Neuronal stem cell (in vitro differentiated cells): ENCODE measurements around the gene CD84.
"Not testable (repeated sequence)": the region's sequence is repeated elsewhere in the genome, so short reads cannot be mapped to it uniquely, and the experiment has no call there.

ENCODE experiments used
- DNase-seq: peaks from one replicate; pipeline ENCODE4 v3.0.0-alpha.2; 2013; ENCODE audit warnings: low spot score
- H2AFZ ChIP-seq: one replicate; pipeline ENCODE4 v1.6.1; 2013; ENCODE audit warnings: mild to moderate bottlenecking, low read length, inconsistent platforms
- H2AK5ac ChIP-seq: 2 replicates; pipeline ENCODE4 v1.6.1; 2013; ENCODE audit warnings: low read depth, mild to moderate bottlenecking, inconsistent platforms, low read length, moderate library complexity, mixed read lengths
- H2BK120ac ChIP-seq: 2 replicates; pipeline ENCODE4 v1.6.1; 2013; ENCODE audit warnings: low read depth, mild to moderate bottlenecking, inconsistent platforms, low read length, moderate library complexity, mixed read lengths
- H2BK12ac ChIP-seq: one replicate; pipeline ENCODE4 v1.6.1; 2013; ENCODE audit warnings: low read length, inconsistent platforms
- H2BK15ac ChIP-seq: 2 replicates; pipeline ENCODE4 v1.6.1; 2013; ENCODE audit warnings: mild to moderate bottlenecking, low read length, inconsistent platforms, mixed read lengths
- H2BK5ac ChIP-seq: one replicate; pipeline ENCODE4 v1.6.1; 2013; ENCODE audit warnings: inconsistent platforms, mild to moderate bottlenecking, low read length, moderate library complexity
- H3K14ac ChIP-seq: one replicate; pipeline ENCODE4 v1.6.1; 2013; ENCODE audit warnings: low read length, inconsistent platforms
- H3K18ac ChIP-seq: 2 replicates; pipeline ENCODE4 v1.6.1; 2013; ENCODE audit warnings: low read length, inconsistent platforms
- H3K23ac ChIP-seq: 2 replicates; pipeline ENCODE4 v1.6.1; 2013; ENCODE audit warnings: low read depth, mild to moderate bottlenecking, mixed read lengths, low read length, inconsistent platforms; ENCODE audit not compliant: poor library complexity
- H3K27ac ChIP-seq: replicated peaks from 3 replicates; pipeline ENCODE4 v1.5.1; 2013; ENCODE audit warnings: low read length, inconsistent platforms
- H3K27me3 ChIP-seq, 3 experiments: 2 replicates each; pipeline ENCODE4 v1.6.1; 2013; ENCODE audit warnings: low read length in 3 of 3, mild to moderate bottlenecking in 2 of 3, inconsistent platforms in 1 of 3, low read depth in 1 of 3, mixed read lengths in 1 of 3, moderate library complexity in 1 of 3; ENCODE audit not compliant: control insufficient read depth in 3 of 3, insufficient read depth in 3 of 3
- H3K36me3 ChIP-seq, 2 donors: replicated peaks in 1 of 2; 2 replicates each; pipeline ENCODE4 v1.6.1; 2013; ENCODE audit warnings: low read length in 2 of 2; ENCODE audit not compliant: control insufficient read depth in 2 of 2, insufficient read depth in 2 of 2
- H3K4ac ChIP-seq: 2 replicates; pipeline ENCODE4 v1.6.1; 2013; ENCODE audit warnings: inconsistent platforms, mild to moderate bottlenecking, low read length, moderate library complexity
- H3K4me1 ChIP-seq, 2 donors: 1 replicate in 1 of 2; 2 replicates in 1 of 2; pipeline ENCODE4 v1.6.1; 2013; ENCODE audit warnings: low read length in 2 of 2, low read depth in 1 of 2; ENCODE audit not compliant: control insufficient read depth in 2 of 2, insufficient read depth in 1 of 2
- H3K4me2 ChIP-seq: one replicate; pipeline ENCODE4 v1.6.1; 2013; ENCODE audit warnings: mild to moderate bottlenecking, low read length, inconsistent platforms; ENCODE audit not compliant: insufficient read depth, poor library complexity, severe bottlenecking
- H3K4me3 ChIP-seq, 2 donors: 2 replicates each; pipeline ENCODE4 v1.5.1; 2013; ENCODE audit warnings: low read length in 2 of 2, mild to moderate bottlenecking in 2 of 2, inconsistent platforms in 1 of 2, moderate library complexity in 1 of 2
- H3K79me1 ChIP-seq: one replicate; pipeline ENCODE4 v1.6.1; 2013; ENCODE audit warnings: low read depth, mild to moderate bottlenecking, inconsistent platforms, low read length, moderate library complexity
- H3K9ac ChIP-seq: one replicate; pipeline ENCODE4 v1.6.1; 2013; ENCODE audit warnings: mild to moderate bottlenecking, low read depth, low read length, inconsistent platforms; ENCODE audit not compliant: poor library complexity
- H3K9me3 ChIP-seq, 2 donors: replicated peaks in 1 of 2; 2 replicates each; pipeline versions ENCODE3 to v1.6.1; 2013; ENCODE audit warnings: low read length in 2 of 2, mild to moderate bottlenecking in 2 of 2, inconsistent platforms in 1 of 2, low read depth in 1 of 2, mixed read lengths in 1 of 2, moderate library complexity in 1 of 2; ENCODE audit not compliant: control insufficient read depth in 2 of 2, insufficient read depth in 1 of 2
- H4K8ac ChIP-seq: one replicate; pipeline ENCODE4 v1.6.1; 2013; ENCODE audit warnings: low read depth, mild to moderate bottlenecking, inconsistent platforms, low read length, moderate library complexity
- H4K91ac ChIP-seq: one replicate; pipeline ENCODE4 v1.6.1; 2013; ENCODE audit warnings: low read length, low read depth, mild to moderate bottlenecking, inconsistent platforms; ENCODE audit not compliant: poor library complexity
- WGBS, 2 donors: extraction: QIAGEN DNeasy Blood & Tissue Kit; methylation state at CpG; one replicate each; pipeline ENCODE4 v1.1.7; 2013; ENCODE audit warnings: missing lambda C conversion rate in 2 of 2, mixed read lengths in 1 of 2; ENCODE audit not compliant: insufficient read length in 2 of 2, insufficient replicate concordance in 1 of 2; ENCODE audit errors: extremely low coverage in 2 of 2; 5-methylcytosine and 5-hydroxymethylcytosine counted together

Gene CD84

DNA sequence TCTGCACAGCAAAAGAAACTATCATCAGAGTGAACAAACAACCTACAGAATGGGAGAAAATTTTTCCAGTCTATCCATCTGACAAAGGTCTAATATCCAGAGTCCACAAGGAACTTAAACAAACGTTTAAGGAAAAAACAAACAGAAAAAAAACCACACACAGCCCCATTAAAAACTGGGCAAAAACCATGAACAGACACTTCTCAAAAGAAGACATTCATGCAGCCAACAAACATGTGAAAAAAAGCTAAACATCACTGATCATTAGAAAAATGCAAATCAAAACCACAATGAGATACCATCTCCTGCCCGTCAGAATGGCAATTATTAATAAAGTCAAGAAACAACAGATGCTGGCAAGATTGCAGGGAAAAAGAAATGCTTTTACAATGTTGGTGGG is 16.6 kb downstream of the CD84 start:
- not testable (repeated sequence) for H4K8ac ChIP-seq, H2BK5ac ChIP-seq, H3K27me3 ChIP-seq, H3K36me3 ChIP-seq, H2AFZ ChIP-seq, H3K14ac ChIP-seq, H3K9ac ChIP-seq, H3K9me3 ChIP-seq, H2BK120ac ChIP-seq, H3K23ac ChIP-seq, H3K4me3 ChIP-seq, H3K27ac ChIP-seq, H2AK5ac ChIP-seq, H3K18ac ChIP-seq, H3K4me1 ChIP-seq, H4K91ac ChIP-seq, H3K4me2 ChIP-seq, DNase-seq, H3K4ac ChIP-seq, H2BK15ac ChIP-seq, H3K79me1 ChIP-seq, H2BK12ac ChIP-seq
- no CpG with 5 or more reads among the region's 2 CpGs for WGBS, 2 donors

DNA sequence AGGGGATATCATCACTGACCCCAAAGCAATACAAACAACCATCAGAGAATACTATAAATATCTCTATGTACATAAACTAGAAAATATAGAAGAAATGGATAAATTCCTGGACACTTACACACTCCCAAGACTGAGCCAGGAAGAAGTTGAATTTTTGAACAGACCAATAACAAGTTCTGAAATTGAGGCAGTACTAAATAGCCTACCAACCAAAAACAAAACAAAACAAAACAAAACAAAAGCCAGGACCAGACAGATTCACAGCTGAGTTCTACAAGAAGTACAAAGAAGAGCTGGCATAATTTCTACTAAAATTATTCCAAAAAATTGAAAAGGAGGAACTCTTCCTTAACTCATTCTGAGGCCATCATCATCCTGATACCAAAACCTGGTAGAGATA is 18.5 kb downstream of the CD84 start:
- no peak overlapping the region for H4K91ac ChIP-seq
- H3K27ac ChIP-seq: no peak overlapping the region
- H3K14ac ChIP-seq: no peak overlapping the region
- no peaks in the 10 kb centered on the region for H3K36me3 ChIP-seq
- H3K18ac ChIP-seq: no peak overlapping the region
- no peak overlapping the region for H3K4me3 ChIP-seq
- no peak overlapping the region for H4K8ac ChIP-seq
- no peak overlapping the region for H3K9ac ChIP-seq
- no peaks in the 10 kb centered on the region for H3K9me3 ChIP-seq
- H2BK12ac ChIP-seq: no peak overlapping the region
- no peak overlapping the region for H2AFZ ChIP-seq
- no peaks in the 10 kb centered on the region for H3K79me1 ChIP-seq
- H3K4ac ChIP-seq: no peak overlapping the region
- no peak for DNase-seq
- no peak overlapping the region for H2BK5ac ChIP-seq
- no peak overlapping the region for H2BK120ac ChIP-seq
- H2AK5ac ChIP-seq: no peak overlapping the region
- H2BK15ac ChIP-seq: no peak overlapping the region
- H3K4me2 ChIP-seq: no peak overlapping the region
- H3K23ac ChIP-seq: no peak overlapping the region
- H3K27me3 ChIP-seq: no peaks in the 10 kb centered on the region
- H3K4me1 ChIP-seq: no peaks in the 10 kb centered on the region

DNA sequence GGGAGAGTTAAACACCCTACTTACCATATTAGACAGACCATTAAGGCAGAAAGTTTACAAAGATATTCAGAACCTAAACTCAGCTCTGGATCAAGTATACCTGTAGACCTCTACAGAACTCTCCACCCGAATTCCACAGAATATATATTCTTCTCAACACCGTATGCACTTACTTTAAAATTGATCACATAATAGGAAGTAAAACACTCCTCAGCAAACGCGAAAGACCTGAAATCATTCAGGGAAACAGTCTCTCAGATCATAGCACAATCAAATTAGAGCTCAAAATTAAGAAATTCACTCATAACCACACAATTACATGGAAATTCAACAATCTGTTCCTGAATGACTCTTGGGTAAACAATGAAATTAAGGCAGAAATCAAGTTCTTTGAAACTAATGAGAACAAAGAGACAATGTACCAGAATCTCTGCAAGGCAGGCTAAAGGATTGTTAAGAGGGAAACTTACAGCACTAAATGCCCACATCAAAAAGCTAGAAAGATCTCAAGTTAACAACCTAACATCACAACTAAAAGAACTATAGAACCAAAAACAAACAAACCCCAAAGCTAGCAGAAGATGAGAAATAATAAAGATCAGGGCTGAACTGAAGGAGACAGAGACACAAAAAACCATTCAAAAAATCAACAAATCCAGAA is 19.1 kb downstream of the CD84 start:
- no peak overlapping the region for H4K91ac ChIP-seq
- H3K18ac ChIP-seq: no peak overlapping the region
- no peak overlapping the region for H2BK120ac ChIP-seq
- no peak overlapping the region for H3K14ac ChIP-seq
- H3K4me1 ChIP-seq: no peaks in the 10 kb centered on the region
- no peak overlapping the region for H3K4me3 ChIP-seq
- no peak overlapping the region for H3K23ac ChIP-seq
- no peak overlapping the region for H2AFZ ChIP-seq
- no peak for DNase-seq
- no peak overlapping the region for H3K27ac ChIP-seq
- H2BK5ac ChIP-seq: no peak overlapping the region
- H4K8ac ChIP-seq: no peak overlapping the region
- no peak overlapping the region for H2AK5ac ChIP-seq
- no peaks in the 10 kb centered on the region for H3K9me3 ChIP-seq
- H2BK12ac ChIP-seq: no peak overlapping the region
- H3K4me2 ChIP-seq: no peak overlapping the region
- no peak overlapping the region for H2BK15ac ChIP-seq
- H3K36me3 ChIP-seq: no peaks in the 10 kb centered on the region
- no peaks in the 10 kb centered on the region for H3K27me3 ChIP-seq
- no peak overlapping the region for H3K9ac ChIP-seq
- WGBS, 2 donors: no CpG with 5 or more reads among the region's 4 CpGs
- no peaks in the 10 kb centered on the region for H3K79me1 ChIP-seq
- no peak overlapping the region for H3K4ac ChIP-seq

DNA sequence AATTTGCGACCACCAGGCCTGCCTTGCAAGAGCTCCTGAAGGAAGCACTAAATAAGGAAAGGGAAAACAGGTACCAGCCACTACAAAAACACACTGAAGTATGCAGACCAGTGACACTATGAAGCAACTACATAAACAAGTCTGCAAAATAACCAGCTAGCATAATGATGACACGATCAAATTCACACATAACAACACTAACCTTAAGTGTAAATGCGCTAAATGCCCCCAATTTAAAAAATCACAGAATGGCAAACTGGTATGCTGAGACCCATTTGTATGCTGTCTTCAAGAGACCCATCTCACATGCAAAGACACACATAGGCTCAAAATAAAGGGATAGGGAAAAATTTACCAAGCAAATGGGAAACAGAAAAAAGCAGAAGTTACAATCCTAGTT is 19.9 kb downstream of the CD84 start:
- not testable (repeated sequence) for H3K36me3 ChIP-seq, H3K14ac ChIP-seq, H3K4me3 ChIP-seq, H4K91ac ChIP-seq, H3K9ac ChIP-seq, DNase-seq, H4K8ac ChIP-seq, H3K4ac ChIP-seq, H2BK12ac ChIP-seq, H3K9me3 ChIP-seq, H3K27me3 ChIP-seq, H3K4me1 ChIP-seq, H2BK120ac ChIP-seq, H2BK15ac ChIP-seq, H2AFZ ChIP-seq, H3K4me2 ChIP-seq, H3K79me1 ChIP-seq, H3K23ac ChIP-seq, H2BK5ac ChIP-seq, H3K27ac ChIP-seq, H2AK5ac ChIP-seq, H3K18ac ChIP-seq
- no CpG with 5 or more reads among the region's 3 CpGs for WGBS, 2 donors
